GM18520 (cell line): ENCODE measurements around the gene TNRC18.

Experiments
- ATAC-seq: cut with Tn5 transposase; IDR thresholded peaks from one replicate; pipeline ENCODE4 v1.9.1; 2021; ENCODE audit not compliant: unreplicated experiment

Gene TNRC18

DNA sequence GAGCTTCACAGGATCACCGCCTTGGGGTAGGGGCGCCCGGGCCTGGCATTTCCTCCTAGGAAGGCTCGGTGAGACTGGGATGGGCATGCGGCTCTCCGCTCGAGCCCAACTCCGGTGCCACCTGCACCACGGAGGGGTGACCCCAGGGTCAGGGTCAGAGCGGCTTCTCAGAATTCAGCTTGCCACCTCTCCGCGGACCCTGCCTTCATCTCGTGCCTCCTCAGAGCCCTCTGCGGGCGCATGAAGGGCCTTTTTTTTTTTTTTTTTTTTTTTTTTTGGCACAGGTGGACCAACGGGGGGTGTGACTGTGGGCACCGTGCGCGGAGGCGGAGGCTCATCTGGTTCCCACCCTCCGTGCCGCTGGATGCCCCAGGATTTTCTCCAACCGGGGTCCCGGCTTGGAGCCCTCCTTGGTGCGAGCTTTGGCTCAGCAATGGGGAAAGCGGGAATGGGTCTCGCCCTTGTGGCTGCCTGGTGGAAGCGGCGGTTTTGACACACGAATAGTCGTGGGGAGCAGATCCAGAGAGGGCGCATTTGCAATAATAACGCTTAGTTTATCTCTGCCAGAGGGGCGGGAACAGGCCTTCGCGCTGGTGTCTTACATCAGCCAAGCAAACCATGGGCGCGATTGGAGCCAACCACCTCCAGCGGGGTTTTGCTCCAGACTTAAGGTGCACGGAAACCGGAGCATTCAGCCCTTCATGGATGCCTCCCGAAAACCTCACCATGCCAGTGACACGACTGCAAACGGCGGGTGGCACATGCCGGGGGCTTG is 5.0 kb upstream of the TNRC18 start:
- no peak for ATAC-seq

DNA sequence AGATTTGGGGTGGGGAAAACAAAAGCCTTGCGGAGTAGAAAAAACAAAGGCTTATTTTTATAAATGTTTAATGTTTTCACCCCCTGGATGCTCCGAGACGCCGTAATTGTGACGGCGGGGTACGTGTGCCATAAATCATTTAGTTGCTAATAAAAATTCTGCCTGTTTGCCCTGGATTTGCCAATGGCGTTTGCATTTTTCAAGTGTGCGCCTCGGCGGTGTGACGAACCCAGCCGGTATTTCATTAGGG is 2.5 kb upstream of the TNRC18 start:
- ATAC-seq = no peak

DNA sequence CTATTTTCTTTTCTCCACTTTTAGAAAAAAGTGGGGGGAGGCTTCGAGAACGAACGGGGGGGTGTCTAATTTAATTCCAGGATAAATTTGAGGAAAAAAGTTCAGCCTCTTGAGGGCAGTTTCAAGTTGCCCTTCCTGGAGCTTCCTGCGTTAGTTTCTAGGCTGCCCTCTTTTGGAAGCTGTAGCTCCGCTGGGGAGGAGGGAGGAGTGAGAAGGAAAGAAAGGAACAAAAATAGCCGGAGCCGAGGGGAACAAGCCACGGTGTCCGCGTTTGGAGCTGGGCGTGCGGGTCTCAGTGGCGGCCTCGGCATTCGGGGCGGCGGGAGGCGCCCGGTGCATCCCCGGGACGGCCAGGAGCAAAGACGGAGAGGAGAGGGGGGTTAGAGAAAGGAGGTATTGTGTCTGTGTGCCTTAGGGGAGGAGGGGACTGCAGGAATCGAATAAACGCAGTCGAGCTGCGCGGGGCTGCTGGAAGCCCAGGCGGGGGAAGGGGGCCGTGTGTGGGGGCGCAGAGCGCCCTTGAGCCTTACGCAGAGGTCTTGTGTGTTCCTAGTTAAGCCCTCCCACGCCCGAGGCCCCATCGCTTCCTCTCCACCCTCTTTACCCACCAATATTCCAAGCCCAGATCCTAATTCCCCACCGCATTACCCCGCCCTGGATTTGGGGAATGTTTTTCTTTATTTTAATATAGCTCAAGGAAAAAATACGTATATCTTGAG is 2.0 kb upstream of the TNRC18 start:
- no peak for ATAC-seq

DNA sequence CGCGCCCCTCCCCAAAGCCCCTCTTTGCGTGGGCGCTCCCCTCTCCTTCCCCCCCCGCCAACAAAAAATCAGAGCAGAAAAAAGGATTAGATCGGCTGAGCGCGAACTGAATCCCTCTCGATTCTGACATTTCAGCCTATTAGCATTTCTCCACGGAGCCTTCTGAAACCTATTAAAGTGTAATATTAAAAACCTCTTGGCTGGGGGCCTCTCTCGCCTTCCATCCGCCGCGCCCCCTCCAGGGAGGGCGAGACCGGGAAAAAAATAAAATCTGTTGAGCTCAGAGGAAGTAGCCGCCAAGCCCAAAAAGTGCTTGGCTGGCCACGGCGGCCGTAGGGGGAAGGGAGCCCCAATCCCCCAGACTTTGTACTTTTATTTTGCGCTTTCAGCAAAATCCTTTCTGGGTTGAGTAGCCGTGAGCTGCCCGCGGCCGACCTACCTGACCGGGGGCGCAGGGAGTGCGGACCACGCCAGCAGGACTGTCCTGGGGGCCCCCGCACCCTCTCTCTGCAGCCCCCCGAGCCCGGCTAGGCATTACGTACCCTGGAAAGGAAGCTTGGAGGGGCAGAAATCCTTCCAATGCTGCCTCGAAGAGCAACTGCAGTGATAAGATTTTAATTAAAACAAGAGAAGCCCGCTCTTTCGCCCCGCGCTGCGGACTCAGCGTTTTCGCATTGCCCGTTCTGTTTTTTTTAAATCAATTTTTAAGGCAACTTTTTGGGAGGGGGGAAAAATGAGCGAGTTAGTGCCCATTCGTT is 1.3 kb upstream of the TNRC18 start:
- ATAC-seq = no peak

DNA sequence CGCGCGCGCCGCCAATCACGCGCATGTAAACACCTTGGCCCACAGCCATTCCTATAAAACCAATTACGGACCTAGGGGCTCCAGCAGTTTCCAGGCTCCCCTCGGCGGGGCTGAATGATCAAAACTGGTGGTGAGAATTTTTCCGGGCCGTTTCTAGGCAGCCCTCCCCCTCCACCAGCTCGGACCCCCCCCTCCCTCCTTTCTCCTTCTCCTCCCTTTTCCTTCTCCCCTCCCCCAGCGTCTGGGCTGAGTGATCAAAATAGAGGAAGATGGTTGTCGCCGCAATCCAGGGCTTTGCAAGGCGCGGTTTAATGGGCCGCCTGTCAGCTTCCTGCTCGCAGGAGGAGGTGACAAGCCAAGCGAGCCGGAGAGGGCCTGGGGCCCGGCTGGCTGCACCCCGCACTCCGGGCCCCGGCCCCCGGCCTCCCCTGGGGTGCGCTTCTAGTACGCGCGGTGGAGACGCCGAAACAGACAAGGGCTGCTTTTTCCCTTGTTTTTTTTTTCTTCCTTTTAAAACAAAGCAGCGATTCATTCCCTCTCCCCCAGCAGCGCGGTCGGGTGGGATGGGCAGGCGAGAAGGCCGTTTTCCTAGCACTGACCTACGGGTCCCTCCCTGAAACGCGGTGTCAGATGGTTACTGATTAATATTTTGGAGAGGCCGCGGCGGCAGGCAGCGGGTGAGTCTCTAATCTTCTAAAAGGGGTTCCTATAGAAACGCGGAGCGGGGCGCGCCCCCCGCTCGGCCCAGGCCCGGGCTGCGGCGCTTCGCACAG is 528 bp upstream of the TNRC18 start:
- no peak for ATAC-seq

DNA sequence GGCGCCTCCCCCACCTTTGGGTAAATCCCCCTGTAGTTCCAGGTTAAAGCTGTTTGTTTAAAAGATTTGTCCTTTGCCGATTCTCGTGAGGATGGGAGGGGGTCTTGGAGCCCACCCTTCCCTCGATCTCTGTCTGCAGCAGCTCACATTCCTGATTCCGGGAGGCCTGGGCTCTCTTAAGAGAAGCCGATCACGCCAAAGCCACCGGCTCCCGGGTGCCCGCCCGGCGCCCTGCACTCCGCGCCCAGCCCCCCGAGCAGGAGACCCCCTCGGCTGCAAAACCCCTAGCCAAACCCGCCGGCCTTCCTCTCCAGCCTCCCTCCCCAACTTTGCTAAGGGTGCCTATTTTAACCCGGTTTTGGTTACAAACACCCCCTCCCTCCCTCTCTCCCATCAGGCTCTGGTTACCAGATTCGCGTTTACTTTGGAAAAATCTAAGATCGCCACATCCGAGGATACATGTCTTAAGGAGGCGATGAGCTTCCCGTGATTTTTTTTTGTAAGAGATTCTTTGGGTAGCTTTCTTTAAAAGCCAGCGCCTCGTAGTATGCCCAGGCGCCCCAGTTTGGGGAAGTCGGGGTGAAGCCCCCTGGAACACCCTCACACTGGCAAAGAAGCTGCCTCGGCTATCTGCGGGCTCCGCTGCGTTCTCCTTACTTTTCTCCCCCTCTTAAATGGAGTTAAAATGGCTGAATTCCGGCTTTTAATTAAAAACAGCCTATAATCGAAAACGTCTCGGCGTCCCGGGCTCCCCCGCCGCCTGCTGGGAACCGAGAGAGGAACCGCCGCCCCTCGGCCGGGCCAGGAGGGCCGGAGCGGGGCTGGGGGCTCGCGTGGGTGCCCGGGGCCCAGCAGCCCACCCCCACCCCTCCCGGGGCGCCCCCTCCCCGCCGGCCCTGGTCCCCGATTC is 983 bp downstream of the TNRC18 start:
- ATAC-seq = no peak

DNA sequence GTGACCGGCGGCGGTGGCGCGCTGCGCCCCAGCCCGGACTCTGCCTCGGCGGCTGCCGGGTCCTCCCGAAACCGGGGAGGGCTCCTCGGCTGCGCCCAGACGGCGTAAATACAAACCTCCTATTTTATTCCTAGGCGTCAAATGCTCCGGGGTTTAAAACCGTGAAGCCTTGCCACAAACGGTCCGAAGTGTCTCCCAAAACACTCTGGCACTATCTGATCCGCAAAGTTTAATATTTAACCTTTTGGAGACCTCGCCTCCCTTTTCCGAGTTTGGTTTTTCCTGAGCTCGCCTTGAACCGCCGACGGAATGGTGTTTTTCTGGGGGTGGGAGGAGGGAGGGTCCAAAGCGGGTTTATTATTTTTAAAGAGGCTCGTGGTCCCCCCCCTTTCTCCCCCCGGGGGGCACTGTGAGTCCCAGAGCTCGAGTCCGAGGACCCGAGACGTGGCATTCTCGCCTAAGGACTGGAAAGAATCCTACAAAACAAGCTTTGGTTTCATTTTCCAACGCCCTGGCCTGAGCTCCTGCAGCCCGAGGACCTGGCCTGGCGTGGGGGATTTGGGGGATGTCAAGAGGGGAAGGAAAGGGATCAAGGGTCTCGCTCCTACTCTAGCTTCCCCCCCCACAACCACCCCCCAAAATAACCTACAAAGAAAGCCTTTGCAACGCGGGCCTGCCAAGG is 1.8 kb downstream of the TNRC18 start:
- no peak for ATAC-seq

DNA sequence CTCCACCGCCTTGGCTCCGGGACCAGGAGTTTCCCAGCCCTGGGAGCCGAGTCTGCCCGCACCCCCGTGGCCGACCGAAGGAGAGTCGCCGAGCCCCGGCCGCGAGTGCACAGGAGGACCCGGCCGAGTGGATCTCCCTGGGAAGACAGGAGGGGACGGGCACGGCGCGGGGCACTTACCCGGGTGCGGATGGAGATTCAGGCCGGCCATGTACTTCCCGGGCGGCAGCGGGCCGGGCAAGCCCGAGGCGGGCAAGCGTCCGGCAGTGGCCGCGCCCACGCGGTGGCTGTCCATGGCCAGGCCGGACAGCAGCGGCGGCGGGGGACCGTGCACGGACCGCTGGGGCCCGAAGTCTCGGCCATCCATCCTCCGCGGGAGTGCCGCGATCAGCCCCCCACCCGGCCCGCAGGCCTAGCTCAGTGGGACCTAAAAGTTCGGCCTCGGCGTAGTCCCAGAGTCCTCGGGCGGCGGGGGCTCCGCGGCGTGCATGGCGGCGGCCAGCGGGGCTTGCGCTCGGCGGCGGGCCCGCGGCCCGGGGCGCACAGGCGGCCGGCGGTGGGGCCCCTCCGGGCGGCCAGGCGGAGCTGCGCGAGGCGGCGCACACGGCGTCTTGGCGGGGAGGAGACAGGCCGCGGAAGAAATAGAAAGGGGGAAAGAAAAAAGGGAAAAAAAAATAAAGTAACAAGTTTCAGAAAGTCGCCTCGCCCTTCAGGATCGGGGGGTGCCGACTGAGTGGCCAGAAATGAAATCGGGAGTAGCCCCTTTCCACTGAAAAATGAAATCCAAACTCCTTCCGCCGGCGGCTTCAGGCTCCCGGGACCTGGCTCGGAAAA is 2.5 kb downstream of the TNRC18 start:
- ATAC-seq = no peak

DNA sequence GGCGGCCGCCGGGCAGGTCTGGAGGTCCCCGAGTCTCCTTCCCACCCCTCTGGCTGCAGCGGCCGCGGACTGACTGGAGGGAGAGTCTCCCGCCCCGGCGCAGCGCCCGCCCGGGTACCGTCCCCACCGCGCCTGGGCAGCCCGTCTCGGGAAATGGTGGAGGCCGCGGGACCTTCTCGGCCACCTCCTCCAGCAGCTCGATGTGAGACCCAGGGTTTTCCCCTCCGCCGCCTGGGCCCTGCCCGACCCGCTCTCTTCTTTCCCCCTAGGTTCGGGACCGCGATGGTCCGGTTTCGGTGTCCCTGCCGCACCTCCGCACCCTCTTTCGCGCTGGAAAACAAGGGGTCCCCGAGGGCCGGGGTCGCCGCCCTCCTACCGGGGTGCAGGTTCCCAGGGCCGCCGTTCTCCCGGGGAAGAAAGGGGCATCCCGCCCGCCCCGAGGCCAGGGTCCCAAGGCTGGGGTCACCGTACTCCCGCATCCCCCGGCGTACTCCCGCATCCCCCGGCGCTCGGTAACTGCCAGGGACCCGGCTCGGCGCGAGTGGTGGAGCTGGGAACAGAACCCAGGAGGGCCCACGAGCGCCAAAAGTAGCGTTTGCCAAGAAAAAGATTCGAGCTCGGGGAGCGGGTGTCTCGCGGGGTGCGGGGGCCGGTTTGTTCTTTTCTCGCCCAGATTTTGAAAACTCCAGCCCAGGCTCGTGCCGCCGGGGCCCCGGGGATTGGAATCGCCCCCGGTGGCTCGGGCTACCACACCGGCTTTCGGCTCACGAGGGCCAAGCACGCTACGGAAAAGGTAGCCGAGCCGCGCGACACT is 3.4 kb downstream of the TNRC18 start:
- no peak for ATAC-seq

DNA sequence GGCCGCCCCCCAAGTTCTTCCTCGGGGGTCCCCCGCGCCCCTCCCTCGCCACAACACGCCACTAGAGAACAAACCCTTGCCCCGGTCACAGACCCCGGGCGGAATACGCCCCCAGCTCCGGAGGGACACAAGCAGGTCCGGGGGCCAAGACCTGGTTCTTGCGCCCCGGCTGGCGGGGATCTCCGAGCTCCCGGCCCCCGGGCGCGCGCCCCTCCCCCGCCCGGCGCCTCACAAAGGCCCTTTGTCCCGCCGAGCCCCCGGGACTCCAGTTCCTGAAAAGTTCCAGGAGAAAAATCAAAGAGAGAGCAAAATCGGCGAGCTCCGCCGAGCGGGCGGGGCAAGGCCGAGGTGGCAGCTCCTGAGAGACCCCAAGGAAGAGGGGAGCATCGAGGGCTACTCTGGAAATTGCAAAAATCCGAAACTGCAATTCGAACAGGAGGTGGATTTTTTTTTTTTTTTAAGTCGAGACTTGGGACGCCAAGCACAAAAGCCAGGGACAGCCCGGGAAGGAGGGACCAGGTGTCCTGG is 4.0 kb downstream of the TNRC18 start:
- ATAC-seq = no peak

DNA sequence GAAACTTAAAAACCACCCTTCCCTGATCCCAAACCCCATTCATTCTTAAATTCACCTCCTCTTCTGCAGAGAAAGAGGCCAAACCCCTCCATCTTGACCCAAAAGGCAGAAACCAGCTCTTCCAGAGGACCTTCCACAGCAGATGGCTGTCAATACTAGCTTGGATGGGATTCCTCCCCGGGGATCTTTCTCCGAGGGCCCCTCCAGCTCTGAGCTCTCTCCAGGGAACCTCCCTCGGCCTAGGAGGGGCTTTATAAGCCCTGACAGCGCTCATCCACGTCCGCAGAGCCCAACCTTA is 5.4 kb downstream of the TNRC18 start:
- no peak for ATAC-seq

DNA sequence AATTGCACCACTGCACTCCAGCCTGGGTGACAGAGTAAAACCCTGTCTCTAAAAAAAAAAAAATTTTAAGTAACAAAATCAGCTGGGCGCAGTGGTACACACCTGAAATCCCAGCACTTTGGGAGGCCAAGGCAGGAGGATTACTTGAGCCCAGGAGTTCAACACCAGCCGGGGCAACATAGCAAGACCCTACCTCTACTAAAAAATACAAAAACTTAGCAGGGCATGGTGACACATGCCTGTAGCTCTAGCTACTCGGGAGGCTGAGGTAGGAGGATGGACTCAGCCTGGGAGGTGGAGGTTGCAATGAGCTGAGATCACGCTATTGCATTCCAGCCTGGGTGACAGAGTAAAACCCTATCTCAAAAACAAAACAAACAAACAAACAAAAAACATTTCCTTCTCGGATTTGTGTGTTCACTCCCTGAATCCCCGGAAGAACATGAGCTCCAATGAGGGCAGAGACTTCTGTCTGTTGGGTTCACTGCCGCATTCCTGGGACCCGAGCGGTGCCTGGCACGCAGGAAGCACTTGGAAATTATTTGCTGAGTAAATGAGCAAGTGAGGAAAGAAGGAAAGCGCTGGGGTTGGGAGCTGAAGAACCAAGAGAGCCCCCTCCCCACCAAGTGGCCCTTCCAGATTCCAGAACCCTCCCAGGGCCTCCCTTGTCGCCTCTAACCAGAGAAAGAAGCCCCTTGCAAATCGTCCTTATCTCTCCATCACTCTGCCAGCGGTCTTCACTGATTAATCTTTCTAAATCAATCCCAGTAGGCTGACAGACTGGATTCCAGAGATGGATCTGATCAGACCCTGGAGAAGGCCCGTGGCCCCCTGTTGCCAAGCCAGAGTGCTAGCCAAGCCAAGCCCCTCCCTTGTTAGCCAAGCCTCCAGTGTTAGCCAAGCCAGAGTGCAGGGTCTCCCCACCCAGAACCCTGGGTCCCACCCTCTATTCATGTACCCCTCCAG is 6.2 kb downstream of the TNRC18 start:
- no peak for ATAC-seq

DNA sequence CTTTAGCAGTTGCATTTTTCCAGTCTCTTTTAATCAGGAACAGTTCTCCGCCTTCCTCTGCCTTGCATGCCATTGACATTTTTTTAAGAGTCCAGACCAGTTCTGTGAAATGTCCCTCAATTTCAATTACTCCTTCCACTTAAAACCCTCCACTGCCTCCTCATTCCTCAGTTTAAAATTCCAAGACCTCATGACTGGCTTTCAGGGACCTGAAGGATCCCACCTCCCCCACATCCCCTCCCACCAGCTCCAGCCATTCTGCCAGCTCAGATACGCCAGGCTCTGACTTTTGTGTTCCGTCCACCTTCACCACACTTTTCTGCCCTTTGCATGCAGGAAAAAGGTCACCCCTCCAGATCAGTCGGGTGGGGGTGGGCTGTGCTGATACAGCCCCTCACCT is 8.7 kb downstream of the TNRC18 start:
- no peak for ATAC-seq

DNA sequence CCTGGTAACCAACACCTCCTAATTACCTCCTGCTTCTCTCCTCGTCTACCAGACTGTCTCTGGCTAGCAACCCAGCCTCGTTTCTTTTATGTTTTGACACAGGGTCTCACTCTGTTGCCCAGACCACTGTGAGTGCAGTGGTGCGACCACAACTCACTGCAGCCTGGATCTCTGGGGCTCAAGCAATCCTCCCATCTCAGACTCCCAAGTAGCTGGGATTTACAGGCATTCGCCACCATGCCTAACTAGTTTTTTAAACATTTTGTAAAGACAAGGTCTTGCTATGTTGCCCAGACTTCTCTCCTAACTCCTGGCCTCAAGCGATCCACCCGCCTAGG is 10.2 kb downstream of the TNRC18 start:
- no peak for ATAC-seq

DNA sequence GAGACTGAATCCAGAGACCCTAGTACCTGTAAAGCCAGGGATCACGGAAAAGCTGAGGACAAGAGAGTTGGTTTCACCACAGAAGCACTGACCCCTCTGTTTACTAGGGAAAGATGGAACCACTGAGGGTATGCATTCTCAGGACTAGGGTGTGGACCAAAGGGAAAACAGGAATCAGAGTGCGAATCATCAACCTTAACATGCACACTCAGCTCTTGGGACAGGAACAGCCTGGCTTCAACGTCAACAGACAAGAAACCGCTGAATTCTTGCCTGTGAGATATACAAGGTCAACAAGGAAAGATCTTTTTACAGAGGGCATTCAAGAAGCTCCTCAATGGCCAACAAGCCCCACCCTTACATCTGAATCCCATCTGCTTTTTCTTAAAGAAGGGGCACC is 14.9 kb downstream of the TNRC18 start:
- ATAC-seq = no peak

DNA sequence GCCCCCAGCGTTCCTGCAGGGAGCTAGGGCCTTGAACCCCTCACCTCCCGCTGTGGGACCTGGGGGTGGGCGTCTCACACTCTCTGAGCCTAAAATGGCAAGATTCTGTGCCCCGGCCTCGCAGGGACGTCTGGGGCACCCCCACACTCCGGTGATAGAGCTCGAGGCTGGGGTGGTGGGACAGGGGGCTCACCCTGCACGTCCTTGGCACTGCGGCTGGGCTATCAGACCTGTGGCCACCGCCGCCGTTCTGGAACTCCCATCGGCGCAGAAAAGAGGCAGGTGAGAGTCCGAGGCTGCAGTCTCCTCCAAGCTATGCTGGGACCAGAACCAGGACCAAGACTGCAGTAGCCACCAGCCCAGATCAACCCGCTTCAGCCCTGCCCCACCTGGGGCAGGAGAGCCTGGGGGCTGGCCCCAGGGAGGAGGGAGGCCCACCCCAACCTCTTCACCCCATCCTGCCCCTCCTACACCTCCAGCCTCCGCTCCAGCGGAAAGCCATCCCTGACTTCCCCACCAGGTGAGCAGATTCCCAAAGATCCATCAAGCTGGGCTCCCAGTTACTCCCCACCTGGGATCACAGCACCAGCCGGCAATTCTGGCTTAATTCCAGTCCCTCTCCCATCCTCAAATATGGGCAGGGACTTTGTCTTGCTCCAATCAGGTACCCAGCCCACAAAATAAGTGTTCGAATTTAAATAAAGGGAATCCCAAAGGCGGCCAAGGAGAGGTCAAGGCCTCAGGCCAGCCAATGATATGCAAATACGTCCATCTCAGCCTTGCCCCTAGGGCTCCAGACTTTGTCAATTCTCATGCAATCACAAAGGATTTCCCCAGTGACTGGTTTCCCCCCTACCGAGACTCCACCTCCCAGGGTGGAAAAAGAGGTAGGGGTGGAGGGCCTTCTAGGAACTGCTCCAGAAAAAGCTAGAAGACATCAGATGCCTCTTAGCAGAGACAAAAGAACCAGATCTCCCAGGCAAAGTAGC is 16.4 kb downstream of the TNRC18 start:
- no peak for ATAC-seq
